T-helper 17 cell (primary cell): Measurements from ENCODE around the gene ADA. TPM values are rescaled to one million over a fixed set of nuclear protein-coding genes. Genes with fewer than 3 reads are reported as not detected.
"Not testable (repeated sequence)": the region's sequence is repeated elsewhere in the genome, so short reads cannot be mapped to it uniquely, and the experiment has no call there.

Experiments used
- ATAC-seq: fragments of 150-1000 bp; cut with Tn5 transposase; 2 replicates; pipeline ENCODE4 v1.10.0; 2021; ENCODE audit warnings: mild to moderate bottlenecking, moderate library complexity
- DNase-seq, 3 donors: peaks; one replicate each; pipeline versions ENCODE4 v3.0.0 to v3.0.0-alpha.2; 2020 to 2021
- H3K9me3 ChIP-seq: one replicate; pipeline ENCODE4 v1.7.0; 2013; ENCODE audit warnings: low read length, mild to moderate bottlenecking; ENCODE audit not compliant: control insufficient read depth, poor library complexity, severe bottlenecking
- H3K27ac Mint-ChIP-seq: one replicate; pipeline ENCODE4 v1.8.0; 2022; ENCODE audit warnings: mild to moderate bottlenecking, moderate library complexity, mixed read lengths
- H3K27me3 Mint-ChIP-seq: one replicate; pipeline ENCODE4 v1.8.0; 2022; ENCODE audit warnings: mixed read lengths
- H3K36me3 Mint-ChIP-seq: one replicate; pipeline ENCODE4 v1.8.0; 2022; ENCODE audit warnings: low read depth, mixed read lengths
- H3K4me1 Mint-ChIP-seq: one replicate; pipeline ENCODE4 v1.8.0; 2022; ENCODE audit warnings: mild to moderate bottlenecking, mixed read lengths
- H3K4me3 Mint-ChIP-seq: one replicate; pipeline ENCODE4 v1.8.0; 2022; ENCODE audit warnings: mild to moderate bottlenecking, moderate library complexity, mixed read lengths
- total RNA-seq, 4 donors: library from RNA in 2 of 4; stranded (reverse) in 2 of 4; gene quantifications; one replicate each; pipeline ENCODE4 v1.2.3 and lab custom pipeline; 2022 to 2026

ADA gene
- total RNA-seq, 2 donors from 2014 or later = 36.0 to 36.1 TPM

DNA sequence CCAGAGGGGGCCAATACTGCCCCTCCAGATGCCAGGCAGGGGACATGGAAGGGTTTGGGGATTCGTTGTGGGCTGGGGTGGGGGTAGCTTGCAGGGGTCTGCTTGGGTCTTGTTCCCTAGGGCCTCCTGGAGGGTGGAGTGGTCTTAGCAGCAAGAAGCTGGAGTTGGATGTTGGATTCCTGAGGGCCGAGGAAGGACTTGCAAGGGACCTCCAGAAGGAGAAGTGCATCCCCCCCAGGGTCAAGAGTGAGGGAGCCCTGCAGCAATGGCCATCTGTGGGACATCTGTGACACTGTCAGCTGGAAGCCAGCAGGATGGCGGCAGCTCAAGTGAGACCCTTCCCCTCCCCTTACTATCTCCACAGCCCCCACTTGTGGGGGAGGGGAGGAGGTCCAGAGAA lies 38.3 kb upstream of the ADA start:
- no peaks in the 10 kb centered on the region for H3K36me3 Mint-ChIP-seq
- peaks cover 6% of the 10 kb centered on the region for H3K4me1 Mint-ChIP-seq
- no peaks in the 10 kb centered on the region for H3K9me3 ChIP-seq
- no peak for ATAC-seq
- DNase-seq = no peak
- no peak overlapping the region for H3K4me3 Mint-ChIP-seq
- H3K27ac Mint-ChIP-seq = no peak overlapping the region
- H3K27me3 Mint-ChIP-seq = peaks cover 11% of the 10 kb centered on the region

DNA sequence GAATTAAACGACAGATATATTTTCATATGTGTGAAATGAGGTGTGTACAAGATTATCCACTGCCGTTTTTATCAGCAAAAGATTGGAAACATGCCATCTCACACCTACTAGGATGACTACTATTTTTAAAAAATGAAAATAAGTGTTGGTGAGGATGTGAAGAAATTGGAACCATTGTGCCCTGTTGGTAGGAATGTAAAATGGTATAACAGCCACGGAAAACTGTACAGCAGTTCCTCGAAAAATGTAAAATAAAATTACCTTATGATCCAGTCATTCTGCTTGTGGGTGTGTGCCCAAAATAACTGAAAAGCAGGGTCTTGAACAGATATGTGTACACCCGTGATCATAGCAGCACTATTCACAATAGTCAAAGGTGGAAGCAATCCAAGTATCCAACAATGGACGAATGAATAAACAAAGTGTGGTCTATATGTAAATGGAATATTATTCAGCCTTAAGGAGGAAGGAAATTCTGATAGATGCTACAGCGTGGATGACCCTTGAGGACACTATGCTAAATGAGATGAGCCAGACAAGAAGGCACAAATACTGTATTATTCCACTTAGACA lies 36.6 kb upstream of the ADA start:
- no peak for ATAC-seq
- no peak overlapping the region for H3K4me3 Mint-ChIP-seq
- no peak for DNase-seq

DNA sequence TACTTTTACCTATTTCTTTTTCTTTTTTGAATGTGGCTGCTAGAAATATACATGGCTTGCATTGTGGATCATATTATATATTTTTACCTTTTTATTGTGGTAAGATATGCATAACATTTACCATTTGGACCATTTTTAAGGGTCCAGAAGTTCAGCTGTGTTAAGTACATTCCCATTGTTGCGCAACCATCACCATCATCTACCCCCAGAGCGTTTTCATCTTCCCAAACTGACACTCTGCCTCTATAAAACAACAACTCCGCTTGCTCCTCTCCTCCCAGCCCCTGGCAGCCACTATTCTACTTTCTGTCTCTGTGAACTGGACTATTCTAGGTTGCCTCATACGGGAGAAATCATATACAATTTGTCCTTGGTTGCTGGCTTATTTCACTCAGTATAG lies 35.4 kb upstream of the ADA start:
- H3K9me3 ChIP-seq = no peaks in the 10 kb centered on the region
- no peaks in the 10 kb centered on the region for H3K36me3 Mint-ChIP-seq
- H3K4me1 Mint-ChIP-seq = peaks cover 9% of the 10 kb centered on the region

More for the DNA sequence above, 36.6 kb upstream of the ADA start:
- Mint-ChIP-seq H3K27ac (no peak overlapping the region), H3K27me3 (peaks cover 11% of the 10 kb centered on the region), H3K36me3 (no peaks in the 10 kb centered on the region), H3K4me1 (peaks cover 9% of the 10 kb centered on the region)
- no peaks in the 10 kb centered on the region for H3K9me3 ChIP-seq

DNA sequence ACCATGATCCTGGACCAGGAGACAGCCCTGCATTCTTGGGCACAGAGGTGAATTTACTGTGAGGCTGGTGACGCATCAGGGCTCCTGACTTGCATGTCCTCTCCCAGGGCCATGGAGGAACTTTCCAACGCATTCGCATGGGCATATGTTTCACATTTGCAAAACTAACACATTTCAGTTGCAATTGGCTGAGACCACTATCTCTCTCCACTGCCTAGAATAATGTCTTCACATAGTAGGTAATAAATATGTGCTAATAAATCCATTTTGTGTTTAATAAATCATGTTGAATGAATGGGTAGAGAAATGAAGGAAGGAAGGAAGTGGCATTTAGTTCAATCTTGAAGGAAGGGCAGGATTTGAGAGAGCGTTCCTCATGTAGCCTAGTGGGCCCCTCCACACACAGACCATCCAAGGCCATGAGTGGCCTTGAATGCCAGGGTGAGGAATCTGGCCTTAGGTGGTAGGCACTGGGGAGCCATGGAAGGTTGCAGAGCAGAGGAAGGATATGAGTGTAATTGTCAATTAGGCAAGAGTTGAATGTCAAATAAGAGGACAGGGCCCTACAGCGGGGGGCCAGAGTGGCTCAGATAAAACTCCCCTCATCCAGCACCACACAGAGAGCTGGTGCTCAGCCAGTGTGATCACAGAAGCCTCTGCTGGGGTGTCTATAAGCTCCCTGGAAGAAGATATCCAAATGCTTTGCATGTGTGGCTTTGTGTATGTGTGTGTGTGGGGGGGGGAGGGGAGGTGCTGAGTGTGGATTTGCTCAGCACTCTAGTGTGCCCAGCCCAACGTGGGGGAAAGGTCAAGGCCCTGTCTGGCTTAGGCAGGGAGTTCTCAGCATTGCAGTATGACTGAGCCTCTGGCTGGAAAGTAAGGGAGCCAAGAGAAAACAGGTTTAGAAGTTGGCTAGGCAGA lies 32.8 kb upstream of the ADA start:
- H3K9me3 ChIP-seq = no peaks in the 10 kb centered on the region
- no peak overlapping the region for H3K4me3 Mint-ChIP-seq
- H3K36me3 Mint-ChIP-seq = no peaks in the 10 kb centered on the region
- ATAC-seq = no peak
- DNase-seq = no peak
- peaks cover 9% of the 10 kb centered on the region for H3K4me1 Mint-ChIP-seq
- peaks cover 7% of the 10 kb centered on the region for H3K27me3 Mint-ChIP-seq
- H3K27ac Mint-ChIP-seq = peak overlapping the region; percentile 60

More for the DNA sequence above, 35.4 kb upstream of the ADA start:
- DNase-seq (no peak), ATAC-seq (no peak)
- H3K27me3 Mint-ChIP-seq = peaks cover 11% of the 10 kb centered on the region
- no peak overlapping the region for H3K27ac Mint-ChIP-seq
- H3K4me3 Mint-ChIP-seq = no peak overlapping the region

DNA sequence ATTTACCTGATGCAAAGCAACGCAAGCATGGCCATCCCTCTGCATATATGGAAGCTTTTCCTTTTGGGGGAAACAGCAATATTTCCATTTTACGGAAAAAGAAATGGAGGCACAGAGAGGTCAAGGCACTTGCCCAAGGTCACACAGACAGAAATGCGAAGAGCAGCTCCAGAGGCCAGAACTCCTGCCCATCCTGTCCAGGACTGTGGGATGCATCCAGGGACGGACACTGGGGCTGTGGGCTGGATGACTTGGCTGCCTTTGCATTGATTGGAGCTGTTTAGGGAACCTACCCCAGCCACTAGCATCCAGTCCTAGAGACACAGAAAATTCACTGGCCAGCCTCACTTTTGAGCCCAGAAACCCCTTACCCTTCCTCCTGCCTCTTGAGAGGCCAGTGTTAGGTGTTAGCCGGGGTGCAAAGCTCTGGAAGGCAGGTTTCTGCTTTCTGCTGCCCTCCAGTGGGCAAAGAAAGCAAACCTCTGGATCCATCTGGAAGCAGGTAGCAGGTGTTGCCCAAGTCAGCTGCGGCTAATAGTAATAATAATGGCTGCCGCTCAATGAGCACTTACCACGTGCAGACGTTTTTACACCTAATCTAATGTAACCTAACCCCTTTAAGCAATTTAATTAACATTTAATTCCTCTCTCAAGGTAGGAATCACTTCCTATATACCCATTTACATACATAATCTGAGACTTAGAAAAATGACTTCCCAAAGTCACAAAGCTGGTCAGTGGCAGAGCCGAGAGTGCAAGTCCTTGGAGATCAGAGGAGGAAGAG lies 32.0 kb upstream of the ADA start:
- no peaks in the 10 kb centered on the region for H3K9me3 ChIP-seq
- H3K36me3 Mint-ChIP-seq = no peaks in the 10 kb centered on the region
- peak overlapping the region; percentile 60 for H3K27ac Mint-ChIP-seq
- H3K4me3 Mint-ChIP-seq = no peak overlapping the region
- peak; percentile 81 for ATAC-seq
- peaks cover 9% of the 10 kb centered on the region for H3K4me1 Mint-ChIP-seq
- H3K27me3 Mint-ChIP-seq = peaks cover 7% of the 10 kb centered on the region
- DNase-seq = peak in 1 of 3 donors; percentile 31

DNA sequence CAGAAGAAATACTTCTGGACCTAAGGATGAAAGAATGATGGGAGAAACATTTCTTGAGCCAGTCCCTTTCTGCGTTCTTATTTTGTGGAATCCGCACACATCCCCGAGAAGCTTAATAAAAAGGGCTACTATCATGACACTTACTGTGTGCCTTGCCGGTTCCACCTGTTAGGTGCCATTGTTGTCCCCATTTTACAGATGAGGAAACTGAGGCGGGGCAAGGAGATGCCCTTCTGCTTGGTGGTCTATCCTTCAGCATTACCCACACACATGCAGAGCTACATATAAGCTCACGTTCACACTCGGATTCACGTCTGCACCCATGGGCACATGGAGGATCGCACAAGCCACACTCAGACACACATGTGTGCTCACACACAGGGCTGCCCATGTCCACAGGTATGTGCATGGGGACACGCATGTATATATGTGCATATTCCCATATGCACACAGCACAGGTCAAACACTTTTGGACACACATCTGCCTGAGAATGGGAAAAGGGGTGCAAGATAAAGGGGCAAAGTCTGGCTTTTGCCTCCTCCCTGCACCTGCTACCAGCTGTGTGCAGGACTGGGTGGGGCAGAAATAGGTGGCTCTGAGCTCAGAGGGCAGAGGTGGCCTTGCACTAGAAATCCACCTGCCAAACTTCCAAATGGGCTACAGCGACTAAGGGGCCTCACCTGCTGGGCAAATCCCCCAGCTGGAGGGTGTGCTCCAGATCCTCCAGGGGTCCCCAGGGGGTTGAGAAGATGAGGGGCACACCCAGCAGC lies 30.5 kb upstream of the ADA start:
- Mint-ChIP-seq H3K4me1 (peaks cover 9% of the 10 kb centered on the region), H3K36me3 (no peaks in the 10 kb centered on the region), H3K27ac (no peak overlapping the region), H3K4me3 (no peak overlapping the region), H3K27me3 (peaks cover 2% of the 10 kb centered on the region)
- no peaks in the 10 kb centered on the region for H3K9me3 ChIP-seq
- no peak for DNase-seq
- no peak for ATAC-seq

DNA sequence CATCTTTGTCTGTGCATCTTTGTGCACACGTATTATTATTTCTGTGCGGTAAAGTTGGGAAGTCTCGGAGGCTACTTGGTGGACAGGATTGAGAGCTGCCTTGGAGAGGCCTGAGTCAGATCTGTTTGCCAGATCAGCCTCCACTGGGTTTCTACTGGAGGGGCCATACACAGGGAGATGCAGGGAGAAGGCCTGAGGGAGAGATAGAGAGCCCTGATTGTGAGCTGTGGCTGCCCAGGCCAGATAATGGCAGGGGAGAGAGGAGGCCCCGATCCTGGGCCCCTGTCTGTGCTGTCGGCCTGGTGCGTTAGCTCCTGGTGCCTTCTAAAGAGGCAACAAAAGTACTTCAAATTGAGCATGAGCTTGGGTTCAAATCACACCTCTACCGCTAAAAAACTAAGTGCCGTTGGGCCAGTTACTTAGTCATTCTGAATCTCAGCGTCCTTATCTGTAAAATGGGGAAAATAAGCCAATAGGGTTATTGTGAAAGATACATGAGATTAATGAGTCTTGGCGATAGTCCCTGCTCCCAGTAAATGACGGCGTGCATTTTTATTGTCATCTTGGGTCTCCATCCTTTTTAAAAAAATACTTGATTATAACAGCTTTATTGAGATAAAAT lies 27.6 kb upstream of the ADA start:
- ATAC-seq (no peak), DNase-seq (no peak)

DNA sequence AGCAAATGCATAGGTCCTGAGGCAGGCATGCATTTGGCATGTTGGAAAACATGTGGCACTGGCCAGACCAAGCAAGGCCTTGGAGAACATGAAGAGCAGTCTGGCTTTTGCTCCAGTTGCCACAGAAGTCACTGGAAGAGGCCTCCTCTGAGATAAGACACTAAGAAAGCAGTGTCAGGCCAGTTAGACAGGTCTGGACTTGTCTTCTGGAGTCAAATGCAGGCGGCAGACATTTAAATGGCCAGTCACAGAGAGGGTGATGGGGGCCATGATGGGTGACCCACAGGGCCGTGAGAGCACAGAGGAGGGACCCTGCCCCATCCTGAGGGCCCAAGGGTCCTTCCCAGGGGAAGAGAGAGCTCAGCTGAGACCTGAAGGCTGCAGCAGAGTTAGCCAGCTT lies 26.7 kb upstream of the ADA start:
- ATAC-seq = no peak
- Mint-ChIP-seq H3K36me3 (no peaks in the 10 kb centered on the region), H3K4me3 (no peak overlapping the region), H3K27ac (no peak overlapping the region), H3K4me1 (peaks cover 3% of the 10 kb centered on the region), H3K27me3 (no peaks in the 10 kb centered on the region)
- DNase-seq = no peak
- H3K9me3 ChIP-seq = no peaks in the 10 kb centered on the region

More for the DNA sequence above, 27.6 kb upstream of the ADA start:
- no peaks in the 10 kb centered on the region for H3K9me3 ChIP-seq
- Mint-ChIP-seq H3K36me3 (no peaks in the 10 kb centered on the region), H3K27me3 (no peaks in the 10 kb centered on the region), H3K4me3 (no peak overlapping the region), H3K27ac (no peak overlapping the region), H3K4me1 (peaks cover 4% of the 10 kb centered on the region)

DNA sequence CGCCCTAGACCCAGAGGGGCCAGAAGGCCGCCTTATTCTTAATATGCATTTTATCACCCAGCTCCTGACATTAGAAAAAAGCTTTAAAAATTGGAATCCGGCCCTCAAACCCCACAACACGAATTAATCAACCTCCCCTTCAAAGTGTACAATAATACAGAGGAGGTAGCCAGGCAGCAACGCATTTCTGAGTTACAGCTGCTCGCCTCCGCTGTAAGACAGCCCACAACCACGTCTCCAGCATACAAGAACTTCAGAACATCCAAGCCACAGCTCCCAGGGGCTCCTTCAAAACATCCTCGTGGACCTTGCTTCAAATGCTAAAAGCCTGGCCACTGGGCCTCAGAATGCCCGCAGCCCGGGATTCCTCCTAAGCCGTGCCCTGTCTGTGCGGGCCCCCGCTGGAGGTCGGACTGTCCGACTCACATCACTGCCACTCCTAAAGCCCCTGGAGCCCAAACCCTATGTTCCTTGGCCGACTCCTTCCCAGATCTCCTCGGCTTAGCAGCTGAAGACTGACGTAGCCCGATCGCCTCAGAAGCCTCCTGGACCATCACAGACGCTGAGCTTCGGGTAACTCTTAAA lies 20.9 kb upstream of the ADA start:
- not testable (repeated sequence) for H3K36me3 Mint-ChIP-seq, ATAC-seq

DNA sequence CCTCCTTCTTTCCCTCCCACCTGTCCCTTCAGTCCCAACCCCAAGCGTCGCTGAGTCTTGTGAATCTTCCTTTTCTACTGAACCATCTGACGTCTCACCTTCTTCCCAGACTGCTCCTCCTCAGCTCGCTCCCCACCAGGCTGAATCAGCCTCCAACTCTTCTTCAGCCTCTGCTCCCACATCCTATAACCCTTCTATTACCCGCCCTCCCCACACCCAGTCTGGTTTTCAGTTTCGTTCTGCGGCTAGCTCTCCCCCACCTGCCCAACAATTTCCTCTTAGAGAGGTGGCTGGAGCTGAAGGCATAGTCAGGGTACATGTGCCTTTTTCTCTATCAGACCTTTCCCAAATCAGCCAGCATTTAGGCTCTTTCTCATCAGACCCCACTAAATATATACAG lies 20.0 kb upstream of the ADA start:
- H3K9me3 ChIP-seq, H3K27me3 Mint-ChIP-seq, H3K27ac Mint-ChIP-seq, H3K36me3 Mint-ChIP-seq: not testable (repeated sequence)
- H3K4me1 Mint-ChIP-seq = peaks cover 29% of the 10 kb centered on the region
- H3K4me3 Mint-ChIP-seq = peak overlapping the region; percentile 95
- DNase-seq (peak in 2 of 3 donors; percentile 23 to 29), ATAC-seq (peak; percentile 83)

More for the DNA sequence above, 20.9 kb upstream of the ADA start:
- not testable (repeated sequence) for H3K9me3 ChIP-seq, H3K27ac Mint-ChIP-seq, H3K27me3 Mint-ChIP-seq, DNase-seq
- peaks cover 30% of the 10 kb centered on the region for H3K4me1 Mint-ChIP-seq
- peak overlapping the region; percentile 95 for H3K4me3 Mint-ChIP-seq

DNA sequence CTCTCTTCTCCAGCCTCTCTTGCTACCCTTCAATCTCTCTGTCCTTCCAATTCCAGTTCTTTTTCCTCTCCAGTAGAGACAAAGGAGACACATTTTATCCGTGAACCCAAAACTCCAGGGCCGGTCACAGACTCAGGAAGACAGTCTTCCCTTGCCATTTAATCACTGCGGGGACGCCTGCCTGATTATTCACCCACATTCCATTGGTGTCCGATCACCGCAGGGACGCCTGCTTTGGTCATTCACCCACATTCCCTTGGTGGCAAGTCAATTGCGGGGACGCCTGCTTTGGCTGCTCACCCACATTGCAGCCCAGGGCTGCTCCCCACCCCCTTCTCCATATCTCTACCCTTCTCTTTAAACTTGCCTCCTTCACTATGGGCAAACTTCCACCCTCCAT lies 19.4 kb upstream of the ADA start:
- H3K27me3 Mint-ChIP-seq, H3K36me3 Mint-ChIP-seq, DNase-seq, H3K9me3 ChIP-seq, ATAC-seq, H3K27ac Mint-ChIP-seq: not testable (repeated sequence)
- peak overlapping the region; percentile 95 for H3K4me3 Mint-ChIP-seq
- H3K4me1 Mint-ChIP-seq = peaks cover 27% of the 10 kb centered on the region

DNA sequence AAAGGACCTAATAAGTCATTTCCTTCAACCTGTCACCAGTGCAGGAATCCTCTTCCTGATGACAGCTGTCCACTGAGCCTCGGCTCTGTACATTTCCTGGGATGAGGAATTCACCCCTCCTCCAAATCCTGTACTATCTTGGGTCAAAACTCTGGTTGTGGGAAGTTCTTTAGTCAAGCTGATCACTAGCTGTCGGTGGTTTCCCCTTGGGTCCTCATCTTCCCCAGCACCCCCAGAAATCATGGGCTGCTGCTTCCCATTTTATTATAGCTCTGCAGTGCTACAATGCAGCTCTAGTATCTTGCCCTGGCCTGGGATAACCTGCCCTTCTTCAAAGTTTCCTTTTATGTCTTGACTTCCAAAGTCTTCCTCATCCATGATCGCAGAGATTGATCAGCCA lies 14.6 kb upstream of the ADA start:
- H3K4me3 Mint-ChIP-seq = no peak overlapping the region
- peak overlapping the region; percentile 49 for H3K27ac Mint-ChIP-seq
- H3K4me1 Mint-ChIP-seq = peaks cover 19% of the 10 kb centered on the region
- DNase-seq = no peak
- peaks cover 5% of the 10 kb centered on the region for H3K36me3 Mint-ChIP-seq
- H3K27me3 Mint-ChIP-seq = no peaks in the 10 kb centered on the region
- ATAC-seq = no peak
- H3K9me3 ChIP-seq = no peaks in the 10 kb centered on the region
